Stimulated activated naive CD4-positive, alpha-beta T cell (primary cell): ENCODE data around the gene SIL1.
"Not testable (repeated sequence)": the region's sequence is repeated elsewhere in the genome, so short reads cannot be mapped to it uniquely, and the experiment has no call there.

Source experiments
- DNase-seq, 6 experiments: peaks; one replicate each; lab custom pipeline; 2025; lab: John Stamatoyannopoulos, UW

SIL1 gene

DNA sequence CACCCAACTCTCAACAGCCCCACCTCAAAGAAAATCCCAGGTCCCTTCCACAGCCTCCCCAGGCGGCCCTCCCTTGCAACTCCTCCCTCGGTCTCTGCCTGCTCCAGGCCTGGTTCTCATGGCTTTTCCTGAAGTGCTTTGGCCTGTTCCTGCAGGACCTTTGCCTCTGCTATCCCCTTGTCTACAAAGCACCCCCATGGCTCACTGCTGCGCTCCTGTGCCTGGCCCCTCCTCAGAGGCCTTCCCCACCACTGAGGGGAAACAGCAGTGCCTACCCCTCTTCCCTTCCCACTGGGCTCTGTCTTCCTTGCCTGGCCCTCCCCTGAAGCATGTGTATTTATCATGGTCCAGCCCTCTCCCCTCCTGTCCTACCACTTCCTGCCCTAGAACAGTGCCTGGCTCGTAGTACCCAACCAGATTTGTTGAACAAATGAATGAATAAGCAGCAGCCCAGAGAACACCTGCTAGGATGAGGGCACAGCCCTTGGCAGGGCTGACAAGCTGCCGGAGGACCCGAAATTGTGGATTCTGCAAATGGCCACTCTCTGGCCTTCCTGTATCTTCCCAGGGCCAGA, 254.5 kb downstream of the SIL1 start:
- no peak for DNase-seq

DNA sequence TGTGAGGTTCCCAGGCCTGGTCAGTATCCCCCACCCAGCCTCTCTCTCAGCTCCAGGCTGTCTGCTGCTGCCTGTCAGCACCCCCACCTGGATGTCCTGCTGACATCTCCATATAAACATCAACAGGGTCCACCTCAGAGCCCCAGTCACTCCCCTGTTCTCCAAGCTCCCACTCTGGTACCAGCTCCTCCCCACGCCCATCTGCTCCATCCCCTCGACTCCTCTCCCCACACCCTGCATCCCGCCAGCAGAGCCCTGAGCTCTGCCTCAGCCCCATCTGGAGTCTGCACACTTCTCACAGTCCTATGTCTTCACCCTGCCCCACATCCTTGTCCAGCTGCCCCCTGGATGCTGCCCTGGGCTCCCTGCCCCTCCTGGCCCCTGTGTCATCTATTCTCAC, 255.3 kb downstream of the SIL1 start:
- DNase-seq = no peak

GRCh38 chr5:138942066-138942465, 256.1 kb downstream of the SIL1 start:
- no peak for DNase-seq

DNA sequence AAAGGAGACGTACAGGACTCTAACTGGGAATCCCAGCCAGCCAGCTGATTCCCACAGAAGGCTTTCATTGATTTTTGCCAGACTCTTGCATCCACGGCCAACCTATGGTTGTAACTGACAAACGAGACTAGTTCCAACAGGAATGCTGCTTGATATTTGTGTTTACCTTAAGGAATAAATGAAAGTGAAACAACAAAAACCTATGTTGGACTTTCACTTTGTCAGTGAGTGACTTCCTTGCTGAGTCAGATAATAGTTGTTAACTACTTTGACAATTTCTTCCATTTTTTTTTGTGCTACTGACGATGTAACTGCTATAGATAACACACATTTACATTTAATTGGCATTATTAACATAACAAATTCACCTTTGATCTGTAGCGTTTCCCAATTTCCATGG, 259.6 kb downstream of the SIL1 start:
- DNase-seq = no peak

DNA sequence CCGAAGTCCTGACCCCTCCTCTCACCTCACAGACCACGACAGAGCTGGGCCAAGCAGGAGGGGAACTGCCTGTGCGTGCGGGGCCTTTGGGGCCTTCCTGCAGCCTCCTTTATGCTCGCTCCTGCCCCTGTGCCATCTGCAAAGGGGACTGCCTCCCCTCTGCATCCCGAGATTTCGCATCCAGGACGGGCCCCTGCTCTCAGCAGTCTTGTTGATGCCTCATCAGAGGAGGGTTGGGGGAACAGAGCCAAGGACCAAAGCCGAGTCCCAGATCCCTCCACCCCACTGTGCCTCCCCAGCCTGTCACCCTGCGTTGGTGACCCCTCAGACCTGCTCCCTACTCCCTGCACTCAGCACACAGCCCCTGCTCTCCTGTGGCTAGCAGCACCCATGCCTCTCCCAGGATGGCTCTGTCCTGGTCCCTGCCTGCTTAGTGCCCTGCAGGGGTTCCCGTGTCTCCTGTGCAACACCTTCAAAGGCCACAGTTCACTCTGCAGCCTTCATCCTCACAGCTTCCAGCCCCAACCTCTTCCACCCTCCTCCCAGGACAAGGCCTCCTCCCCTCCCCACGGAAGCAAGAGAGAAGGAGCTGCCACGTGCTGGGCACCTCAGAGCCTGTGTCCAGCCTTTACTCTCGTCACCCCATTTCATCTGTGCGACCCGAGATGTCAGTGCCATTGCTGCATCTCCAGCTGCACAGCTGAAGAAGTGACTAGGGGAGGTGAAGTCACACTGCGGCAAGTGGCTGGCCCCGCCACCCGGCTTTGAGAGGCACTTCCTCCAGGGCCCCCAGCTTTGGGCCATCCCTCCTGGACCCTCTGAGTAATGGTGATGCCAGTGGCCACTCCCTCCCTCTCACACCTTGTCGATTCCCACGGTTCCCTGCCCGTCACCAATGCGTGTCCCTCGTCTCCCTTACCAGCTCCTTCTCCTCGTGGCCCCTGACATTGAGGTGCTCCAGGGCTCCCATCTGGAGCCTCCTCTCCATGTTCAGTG, 260.5 kb downstream of the SIL1 start:
- DNase-seq = no peak

DNA sequence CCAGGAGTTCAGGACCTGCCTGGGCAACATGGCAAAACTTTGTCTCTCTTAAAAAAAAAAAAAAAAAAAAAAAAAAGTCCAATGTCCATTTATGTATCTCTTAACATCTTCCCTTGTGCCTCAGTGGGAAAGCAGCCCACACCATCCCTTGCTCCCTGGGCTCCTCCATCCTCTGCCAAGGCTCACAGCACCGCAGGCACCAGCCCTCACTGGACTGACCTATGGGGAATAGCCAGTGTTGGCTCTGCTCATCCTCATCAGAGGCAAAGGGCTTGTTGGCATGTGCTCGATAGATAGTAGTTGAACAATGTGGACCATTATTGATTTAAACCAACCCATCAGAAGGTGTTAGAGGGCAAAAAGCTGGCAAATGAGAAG, 261.2 kb downstream of the SIL1 start:
- no peak for DNase-seq

- DNase-seq = no peak
Measured at GRCh38 chr5:138936225-138936967, 261.8 kb downstream of the SIL1 start.

DNA sequence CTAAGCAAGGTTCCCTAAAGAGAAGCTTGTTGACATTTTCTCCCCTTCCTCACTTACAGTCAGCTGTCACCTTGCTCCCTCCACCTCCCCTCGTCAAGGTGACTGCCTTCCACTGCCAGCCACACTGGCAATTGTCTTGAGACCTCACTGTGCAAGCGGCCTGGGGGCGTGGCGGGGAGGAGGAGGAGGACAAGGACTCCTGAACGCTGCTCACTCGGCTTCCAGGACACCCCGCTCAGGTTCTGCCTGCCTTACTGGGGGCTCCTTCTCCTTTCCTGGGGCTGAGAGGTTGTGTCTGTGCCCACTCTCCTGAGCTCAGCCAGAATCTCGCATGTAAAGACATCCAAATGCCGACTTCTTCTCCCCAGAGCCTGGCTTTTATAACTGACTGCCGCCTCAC, 262.7 kb downstream of the SIL1 start:
- no peak for DNase-seq

DNA sequence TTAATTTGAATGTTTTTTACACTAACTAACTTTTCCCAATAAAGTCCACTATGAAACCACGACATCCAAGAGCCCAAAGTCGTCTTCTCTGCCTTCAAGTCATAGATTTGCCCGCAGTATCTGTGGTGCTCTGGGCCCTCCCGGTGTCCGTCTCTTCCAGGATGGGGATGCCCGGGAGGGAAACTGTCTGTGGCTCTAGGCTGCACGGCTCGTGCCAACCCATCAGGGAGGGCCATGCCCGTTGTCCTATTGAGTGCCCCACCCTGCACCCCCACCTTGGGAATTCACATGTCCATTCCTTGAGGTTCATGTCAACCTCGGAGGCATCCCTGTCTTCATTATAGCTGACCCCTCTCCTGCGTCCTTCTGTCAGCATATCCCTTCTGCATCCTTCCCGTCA, 263.2 kb downstream of the SIL1 start:
- no peak for DNase-seq

DNA sequence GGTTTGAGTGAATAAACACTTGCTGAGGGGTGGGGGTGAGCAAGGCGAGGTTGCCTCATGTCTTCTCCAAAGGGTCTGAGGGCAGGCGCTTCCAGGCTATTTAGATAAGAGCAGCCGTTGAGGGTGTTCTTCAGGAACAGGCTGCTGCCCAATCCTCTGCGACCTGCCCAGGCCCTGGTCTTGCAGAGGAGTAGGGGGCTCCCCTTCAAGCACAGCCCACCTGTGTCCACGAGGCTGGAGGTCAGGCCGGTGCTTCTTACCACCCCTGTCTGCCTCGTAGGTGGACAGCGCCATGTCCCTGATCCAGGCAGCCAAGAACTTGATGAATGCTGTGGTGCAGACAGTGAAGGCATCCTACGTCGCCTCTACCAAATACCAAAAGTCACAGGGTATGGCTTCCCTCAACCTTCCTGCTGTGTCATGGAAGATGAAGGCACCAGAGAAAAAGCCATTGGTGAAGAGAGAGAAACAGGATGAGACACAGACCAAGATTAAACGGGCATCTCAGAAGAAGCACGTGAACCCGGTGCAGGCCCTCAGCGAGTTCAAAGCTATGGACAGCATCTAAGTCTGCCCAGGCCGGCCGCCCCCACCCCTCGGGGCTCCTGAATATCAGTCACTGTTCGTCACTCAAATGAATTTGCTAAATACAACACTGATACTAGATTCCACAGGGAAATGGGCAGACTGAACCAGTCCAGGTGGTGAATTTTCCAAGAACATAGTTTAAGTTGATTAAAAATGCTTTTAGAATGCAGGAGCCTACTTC, 264.5 kb downstream of the SIL1 start:
- no peak for DNase-seq

DNA sequence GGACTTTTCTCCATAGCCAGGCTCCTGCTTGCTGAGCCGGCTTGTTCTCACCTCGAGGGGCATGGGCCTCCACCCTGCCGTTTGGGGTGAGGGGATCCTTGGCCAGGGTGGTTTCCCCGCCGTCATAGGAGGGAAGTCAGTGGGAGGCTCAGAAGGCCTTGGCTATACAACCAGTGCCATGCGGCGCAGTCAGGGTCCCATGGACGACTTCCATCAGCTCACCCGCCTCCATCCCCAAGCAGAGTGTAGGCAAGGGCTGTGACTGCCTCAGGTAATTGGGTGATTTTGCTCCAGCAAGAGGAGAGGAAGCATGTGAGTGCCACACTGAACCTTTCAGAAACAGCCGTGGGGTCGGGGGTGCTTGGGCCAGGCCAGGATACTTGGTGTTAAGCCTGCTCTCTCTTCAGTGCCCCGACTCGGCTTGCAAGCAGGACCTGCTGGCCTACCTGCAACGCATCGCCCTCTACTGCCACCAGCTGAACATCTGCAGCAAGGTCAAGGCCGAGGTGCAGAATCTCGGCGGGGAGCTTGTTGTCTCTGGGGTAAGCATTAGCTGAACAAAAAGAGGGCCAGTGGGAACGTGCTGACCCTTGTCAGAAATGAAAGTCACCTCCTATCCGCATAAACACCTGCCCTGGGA, 265.9 kb downstream of the SIL1 start:
- DNase-seq = no peak

GRCh38 chr5:138930371-138931097, 267.6 kb downstream of the SIL1 start:
- DNase-seq = no peak

DNA sequence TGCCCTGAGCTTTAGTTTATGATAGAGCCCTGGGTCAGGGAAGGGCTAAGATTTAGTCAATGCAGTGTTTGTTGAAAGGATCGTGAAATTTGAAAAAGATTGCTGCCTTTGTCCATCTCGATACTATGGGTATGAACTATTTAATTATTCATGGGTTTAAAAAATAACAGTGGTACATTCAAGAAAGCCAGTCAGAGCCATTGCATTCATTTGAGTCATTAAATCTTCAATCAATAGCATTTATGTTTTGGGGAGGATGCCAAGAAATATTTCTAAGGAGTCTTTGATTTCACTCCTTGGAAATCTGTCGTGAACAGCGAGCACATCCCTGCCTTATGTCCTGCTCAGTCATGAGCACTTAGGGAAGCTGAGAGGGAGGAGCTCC, 268.6 kb downstream of the SIL1 start:
- DNase-seq = no peak

- no peak for DNase-seq
Measured at GRCh38 chr5:138927979-138928378, 270.2 kb downstream of the SIL1 start.

DNA sequence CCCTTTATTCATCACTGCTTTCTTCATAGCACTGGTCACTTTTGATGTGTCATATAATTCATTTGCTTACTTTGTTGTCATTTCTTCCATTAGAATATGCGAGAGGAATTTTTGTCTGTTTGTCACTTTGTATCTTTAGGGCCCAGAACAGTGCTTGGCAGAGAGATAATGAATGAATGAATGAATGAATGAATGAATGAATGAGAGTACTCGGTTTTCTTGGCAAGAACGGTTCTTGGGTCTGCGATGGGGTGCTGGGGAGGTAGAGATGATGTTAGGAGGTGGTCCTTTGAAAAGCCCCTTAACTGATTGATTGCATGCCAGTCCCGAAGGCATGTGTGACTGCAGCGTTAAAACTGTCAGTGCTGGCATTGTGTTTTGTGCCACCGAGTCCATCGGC, 270.6 kb downstream of the SIL1 start:
- DNase-seq = no peak

- no peak for DNase-seq
Measured at GRCh38 chr5:138926688-138927448, 271.3 kb downstream of the SIL1 start.

- no peak for DNase-seq
Measured at GRCh38 chr5:138926257-138926656, 271.9 kb downstream of the SIL1 start.

DNA sequence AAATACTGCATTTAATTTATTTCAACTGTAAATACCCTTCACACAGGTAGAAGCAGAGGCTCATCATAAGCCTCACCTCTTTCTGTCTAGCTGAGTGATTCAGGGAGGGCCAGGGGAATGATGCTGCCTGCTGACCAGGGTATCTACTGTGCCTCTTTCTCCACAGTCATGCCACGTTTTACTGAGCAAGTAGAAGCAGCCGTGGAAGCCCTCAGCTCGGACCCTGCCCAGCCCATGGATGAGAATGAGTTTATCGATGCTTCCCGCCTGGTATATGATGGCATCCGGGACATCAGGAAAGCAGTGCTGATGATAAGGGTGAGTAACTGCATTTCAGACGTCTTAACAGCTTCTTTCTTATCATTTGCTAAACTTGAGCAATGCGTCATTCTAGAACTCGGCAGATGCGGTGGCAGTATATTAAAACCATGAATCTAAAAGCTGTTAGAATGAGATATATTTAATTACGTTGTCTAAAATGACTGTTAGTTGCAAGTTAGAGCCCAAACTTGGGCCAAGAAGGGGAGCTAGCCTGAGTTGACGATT, 273.0 kb downstream of the SIL1 start:
- no peak for DNase-seq

DNA sequence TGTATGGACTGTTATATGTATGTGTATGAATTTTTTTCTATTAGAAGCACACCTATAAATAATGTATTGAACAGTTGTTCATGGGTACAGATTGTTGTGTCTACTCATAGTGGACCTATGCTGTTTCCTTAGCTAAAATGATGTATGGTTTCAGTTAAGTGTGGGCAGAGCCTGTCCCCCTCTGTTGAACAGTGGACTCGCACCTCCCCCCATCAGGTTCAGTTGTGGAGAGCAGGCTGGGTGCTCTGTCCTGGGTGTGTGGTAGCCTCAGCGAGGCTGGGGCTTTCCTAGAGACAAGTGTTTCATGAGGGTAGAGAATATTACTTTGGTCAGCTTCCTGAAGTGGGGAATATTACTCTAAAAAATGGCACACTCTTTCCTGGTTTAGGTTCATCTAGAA, 275.7 kb downstream of the SIL1 start:
- no peak for DNase-seq

- DNase-seq = not testable (repeated sequence)
Measured at GRCh38 chr5:138921362-138921761, 276.8 kb downstream of the SIL1 start.
